Body of pancreas (tissue), 4 donors: ENCODE measurements around the gene KDELR1. TPM values are rescaled to one million over a fixed set of nuclear protein-coding genes. Genes with fewer than 3 reads are reported as not detected.

Source experiments
- ATAC-seq: fragments of 150-250 bp; one replicate; pipeline ENCODE4 v1.9.1; 2016
- DNase-seq, 4 donors: peaks; one replicate each; pipeline ENCODE4 v3.0.0-alpha.2; 2019
- H3K27ac ChIP-seq, 4 donors: fragments of 200-600 bp; sonication (generic); 1 replicate in 3 of 4; 2 replicates in 1 of 4; pipeline versions ENCODE4 v1.5.1 to v1.6.1; 2016 to 2019; ENCODE audit warnings: mild to moderate bottlenecking in 1 of 4, mixed read lengths in 1 of 4, moderate library complexity in 1 of 4
- H3K27me3 ChIP-seq, 2 donors: fragments of 200-600 bp; sonication (generic); one replicate each; pipeline ENCODE4 v1.6.0; 2016; ENCODE audit warnings: mild to moderate bottlenecking in 1 of 2
- H3K36me3 ChIP-seq, 2 donors: fragments of 200-600 bp; sonication (generic); replicated peaks in 1 of 2; 2 replicates each; pipeline ENCODE4 v1.5.1; 2016; ENCODE audit warnings: low read depth in 2 of 2; ENCODE audit not compliant: insufficient read depth in 1 of 2
- H3K4me1 ChIP-seq: fragments of 200-600 bp; sonication (generic); one replicate; pipeline ENCODE4 v1.6.0; 2016
- H3K4me3 ChIP-seq, 2 donors: fragments of 200-600 bp; sonication (generic); 1 replicate in 1 of 2; 2 replicates in 1 of 2; pipeline ENCODE4 v1.5.1; 2016 to 2019
- H3K9me3 ChIP-seq, 3 donors: fragments of 200-600 bp; sonication (generic); 1 replicate in 2 of 3; 2 replicates in 1 of 3; pipeline ENCODE4 v1.5.1; 2016
- POLR2A ChIP-seq, 3 donors: fragments of 450-650 bp; IDR thresholded peaks; one replicate each; pipeline ENCODE4 v1.6.1; 2016; ENCODE audit warnings: antibody characterized with exemption in 3 of 3, mild to moderate bottlenecking in 2 of 3
- WGBS, 2 donors: methylation state at CpG; one replicate each; pipeline ENCODE4 v1.1.5; 2017; 5-methylcytosine and 5-hydroxymethylcytosine counted together
- intact Hi-C: fragments of 100-400 bp; cut with DNase I; formaldehyde crosslinking; loops from one replicate; pipeline ENCODE4 v1.15.1; 2023
- total RNA-seq, 2 donors: library from RNA; depleted of rRNA; stranded (reverse); fragments of >200 nt; gene quantifications; one replicate each; pipeline ENCODE4 v1.1.0, GENCODE V29; 2016
- TF ChIP-seq, protein P1 (sequence below), 7 experiments: fragments of 450-650 bp in 4 of 7; fragments of 200-600 bp in 3 of 7; sonication (generic) in 3 of 7; IDR thresholded peaks; one replicate each; pipeline ENCODE4 v1.5.1; 2016 to 2019; ENCODE audit warnings: antibody characterized with exemption in 7 of 7

Gene KDELR1
- total RNA-seq, 2 donors from 2014 or later = 47.5 to 51.4 TPM

DNA sequence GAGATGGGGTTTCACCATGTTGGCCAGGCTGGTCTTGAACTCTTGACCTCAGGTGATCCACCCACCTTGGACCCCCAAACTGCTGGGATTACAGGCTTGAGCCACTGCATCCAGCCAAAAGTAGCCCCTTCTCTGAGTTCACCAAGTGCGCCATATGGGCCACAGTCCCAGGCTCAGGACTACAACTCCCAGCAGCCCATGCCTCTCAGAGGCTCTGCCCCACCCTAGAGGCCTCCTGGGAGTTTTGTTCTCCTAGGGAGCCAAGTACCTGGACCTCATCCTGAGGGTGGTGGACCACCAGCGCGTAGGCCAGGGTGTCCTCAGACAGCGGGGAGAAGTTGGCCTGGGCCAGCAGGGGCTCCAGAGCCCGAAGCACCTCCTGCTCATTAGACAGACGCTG lies 46.5 kb downstream of the KDELR1 start:
- Histone ChIP-seq H3K4me1 (no peaks in the 10 kb centered on the region), H3K9me3 (no peaks in the 10 kb centered on the region), H3K27ac (no peak overlapping the region), H3K36me3 (no peaks in the 10 kb centered on the region), H3K27me3 (no peaks in the 10 kb centered on the region), H3K4me3 (no peak overlapping the region)
- TF ChIP-seq, protein P1, sequence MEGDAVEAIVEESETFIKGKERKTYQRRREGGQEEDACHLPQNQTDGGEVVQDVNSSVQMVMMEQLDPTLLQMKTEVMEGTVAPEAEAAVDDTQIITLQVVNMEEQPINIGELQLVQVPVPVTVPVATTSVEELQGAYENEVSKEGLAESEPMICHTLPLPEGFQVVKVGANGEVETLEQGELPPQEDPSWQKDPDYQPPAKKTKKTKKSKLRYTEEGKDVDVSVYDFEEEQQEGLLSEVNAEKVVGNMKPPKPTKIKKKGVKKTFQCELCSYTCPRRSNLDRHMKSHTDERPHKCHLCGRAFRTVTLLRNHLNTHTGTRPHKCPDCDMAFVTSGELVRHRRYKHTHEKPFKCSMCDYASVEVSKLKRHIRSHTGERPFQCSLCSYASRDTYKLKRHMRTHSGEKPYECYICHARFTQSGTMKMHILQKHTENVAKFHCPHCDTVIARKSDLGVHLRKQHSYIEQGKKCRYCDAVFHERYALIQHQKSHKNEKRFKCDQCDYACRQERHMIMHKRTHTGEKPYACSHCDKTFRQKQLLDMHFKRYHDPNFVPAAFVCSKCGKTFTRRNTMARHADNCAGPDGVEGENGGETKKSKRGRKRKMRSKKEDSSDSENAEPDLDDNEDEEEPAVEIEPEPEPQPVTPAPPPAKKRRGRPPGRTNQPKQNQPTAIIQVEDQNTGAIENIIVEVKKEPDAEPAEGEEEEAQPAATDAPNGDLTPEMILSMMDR (IDR thresholded peaks at IDR 0.05) = no peak
- no peak for TF ChIP-seq POLR2A (IDR thresholded peaks at IDR 0.05)
- no peak for ATAC-seq
- intact Hi-C loops = no loop called here
- DNase-seq = no peak
- whole genome bisulfite sequencing, 2 donors = 95 to 97% methylated on average over 4 to 6 of the region's 6 CpGs

DNA sequence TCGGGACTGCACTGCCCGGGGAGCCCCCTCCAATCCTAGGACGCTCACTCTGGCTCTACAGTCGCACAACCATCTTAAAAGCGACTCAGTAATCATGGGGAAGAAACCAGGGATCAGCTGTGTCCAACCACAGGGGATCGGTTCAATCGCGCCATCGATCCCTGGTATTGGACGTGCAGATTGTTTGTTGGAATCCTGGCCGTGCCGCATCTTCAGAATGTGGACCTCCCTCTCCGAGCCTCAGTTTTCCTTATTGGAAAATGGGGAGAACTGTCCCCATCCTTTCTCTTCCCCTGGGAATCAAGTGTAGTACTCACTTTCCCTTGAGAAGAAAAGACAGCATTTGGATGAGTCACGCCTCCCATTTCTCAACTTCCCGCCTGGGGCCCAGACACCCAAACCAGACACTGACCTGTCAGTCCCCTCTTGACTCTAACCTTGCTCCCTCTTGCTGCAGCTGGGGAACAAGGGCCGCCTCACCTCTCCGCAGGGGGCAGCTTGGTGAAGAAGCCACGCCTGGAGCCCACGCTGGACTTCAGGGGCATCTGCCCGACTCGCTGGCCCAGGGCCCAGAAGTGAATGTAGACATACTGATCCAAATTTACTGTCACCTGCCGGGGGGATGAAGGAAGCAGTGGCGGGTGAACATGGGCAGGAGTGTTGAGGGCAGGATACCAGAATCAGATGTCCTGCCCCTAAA lies 48.4 kb downstream of the KDELR1 start:
- Histone ChIP-seq H3K4me1 (no peaks in the 10 kb centered on the region), H3K27ac (no peak overlapping the region), H3K4me3 (no peak overlapping the region), H3K36me3 (no peaks in the 10 kb centered on the region), H3K27me3 (no peaks in the 10 kb centered on the region), H3K9me3 (no peaks in the 10 kb centered on the region)
- DNase-seq (no peak), ATAC-seq (no peak)
- TF ChIP-seq, protein P1 (IDR thresholded peaks at IDR 0.05) = no peak
- no peak for TF ChIP-seq POLR2A (IDR thresholded peaks at IDR 0.05)
- intact Hi-C loops = no loop called here
- 93 to 97% methylated on average over 16 to 23 of the region's 23 CpGs for WGBS, 2 donors

DNA sequence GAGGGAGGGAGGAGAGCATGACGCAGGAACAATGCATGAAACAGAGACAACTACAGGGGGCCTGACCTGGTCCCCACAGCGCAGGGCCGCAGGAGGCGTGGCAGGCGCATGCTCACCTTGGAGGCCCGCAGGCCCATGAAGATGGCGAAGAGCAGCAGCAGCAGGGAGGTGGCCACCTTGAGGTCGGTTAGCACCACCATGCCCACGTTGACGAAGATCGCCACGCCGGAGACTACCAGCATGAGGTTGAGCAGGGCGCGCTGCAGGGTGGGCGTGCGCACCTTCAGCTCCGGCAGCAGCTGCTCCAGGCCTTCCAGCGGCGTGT lies 49.0 kb downstream of the KDELR1 start:
- no peaks in the 10 kb centered on the region for H3K9me3 ChIP-seq
- H3K4me3 ChIP-seq = no peak overlapping the region
- 86 to 93% methylated on average over 13 to 20 of the region's 20 CpGs for WGBS, 2 donors
- intact Hi-C loops = no loop called here
- H3K36me3 ChIP-seq = no peaks in the 10 kb centered on the region
- TF ChIP-seq, protein P1 (IDR thresholded peaks at IDR 0.05) = no peak
- no peak for TF ChIP-seq POLR2A (IDR thresholded peaks at IDR 0.05)
- H3K4me1 ChIP-seq = no peaks in the 10 kb centered on the region
- no peak for ATAC-seq
- H3K27ac ChIP-seq = no peak overlapping the region
- no peak for DNase-seq
- no peaks in the 10 kb centered on the region for H3K27me3 ChIP-seq

DNA sequence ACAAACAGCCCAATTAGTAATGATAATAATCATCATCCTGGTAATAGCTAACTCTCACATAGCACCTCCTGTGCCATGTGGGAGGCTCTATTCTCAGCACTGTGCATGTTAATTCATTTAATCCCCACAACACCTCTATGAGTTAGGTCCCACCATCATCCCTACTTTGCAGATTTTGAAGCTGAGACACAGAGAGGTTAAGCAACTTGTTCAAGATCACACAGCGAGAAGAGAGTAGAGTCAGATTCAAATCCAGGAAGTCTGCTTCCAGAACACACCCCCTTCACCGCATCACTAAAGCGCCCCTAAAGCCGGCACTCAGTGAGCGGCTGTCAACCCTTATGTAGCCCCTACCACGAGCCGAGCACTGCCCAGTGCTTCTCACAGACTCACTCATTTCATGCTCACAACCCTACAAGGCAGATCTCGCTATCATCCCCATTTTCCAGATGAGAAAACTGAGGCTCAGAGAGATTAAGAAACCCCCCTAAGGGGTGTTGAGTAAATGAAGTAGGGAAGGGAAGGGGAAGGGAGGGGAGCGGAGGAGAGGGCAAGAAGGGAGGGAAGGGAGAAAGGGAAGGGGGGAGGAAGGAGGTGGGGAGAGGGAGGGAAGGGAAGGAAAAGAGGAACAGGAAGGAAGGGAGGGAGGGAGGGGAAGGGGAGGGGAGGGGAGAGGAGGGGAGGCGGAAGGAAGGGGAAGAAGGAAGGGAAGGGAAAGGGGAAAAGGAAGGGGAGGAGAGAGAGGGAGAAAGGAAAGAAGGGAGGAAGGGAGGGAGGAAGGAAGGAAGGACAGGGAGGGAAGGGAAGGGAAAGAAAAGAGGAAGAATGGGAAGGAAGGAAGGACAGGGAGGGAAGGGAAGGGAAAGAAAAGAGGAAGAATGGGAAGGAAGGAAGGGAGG lies 49.6 kb downstream of the KDELR1 start:
- ATAC-seq = no peak
- Histone ChIP-seq H3K9me3 (no peaks in the 10 kb centered on the region), H3K4me3 (no peak overlapping the region), H3K4me1 (no peaks in the 10 kb centered on the region), H3K36me3 (no peaks in the 10 kb centered on the region), H3K27me3 (no peaks in the 10 kb centered on the region), H3K27ac (no peak overlapping the region)
- TF ChIP-seq POLR2A (IDR thresholded peaks at IDR 0.05) = no peak
- TF ChIP-seq, protein P1 (IDR thresholded peaks at IDR 0.05) = no peak
- WGBS, 2 donors = 88 to 93% methylated on average over 9 to 10 of the region's 10 CpGs
- intact Hi-C loops = no loop called here
- DNase-seq = no peak
